Neuron (in vitro differentiated cells): ENCODE results near the gene EMID1.

Source experiments
- H2AFZ ChIP-seq: one replicate; pipeline ENCODE4 v1.6.1; 2013; ENCODE audit warnings: low read depth, mild to moderate bottlenecking, inconsistent platforms, low read length, moderate library complexity
- H3K27me3 ChIP-seq: one replicate; pipeline ENCODE4 v1.6.1; 2013; ENCODE audit warnings: low read length; ENCODE audit not compliant: insufficient read depth
- H3K36me3 ChIP-seq: one replicate; pipeline ENCODE4 v1.6.1; 2013; ENCODE audit warnings: low read length; ENCODE audit not compliant: insufficient read depth
- H3K4me1 ChIP-seq: one replicate; pipeline ENCODE4 v1.6.1; 2013; ENCODE audit warnings: low read length; ENCODE audit not compliant: insufficient read depth
- H3K4me3 ChIP-seq: 2 replicates; pipeline ENCODE4 v1.5.1; 2013; ENCODE audit warnings: mild to moderate bottlenecking, low read length, moderate library complexity
- H3K9me3 ChIP-seq: one replicate; pipeline ENCODE4 v1.6.1; 2013; ENCODE audit warnings: low read length

Gene EMID1

DNA sequence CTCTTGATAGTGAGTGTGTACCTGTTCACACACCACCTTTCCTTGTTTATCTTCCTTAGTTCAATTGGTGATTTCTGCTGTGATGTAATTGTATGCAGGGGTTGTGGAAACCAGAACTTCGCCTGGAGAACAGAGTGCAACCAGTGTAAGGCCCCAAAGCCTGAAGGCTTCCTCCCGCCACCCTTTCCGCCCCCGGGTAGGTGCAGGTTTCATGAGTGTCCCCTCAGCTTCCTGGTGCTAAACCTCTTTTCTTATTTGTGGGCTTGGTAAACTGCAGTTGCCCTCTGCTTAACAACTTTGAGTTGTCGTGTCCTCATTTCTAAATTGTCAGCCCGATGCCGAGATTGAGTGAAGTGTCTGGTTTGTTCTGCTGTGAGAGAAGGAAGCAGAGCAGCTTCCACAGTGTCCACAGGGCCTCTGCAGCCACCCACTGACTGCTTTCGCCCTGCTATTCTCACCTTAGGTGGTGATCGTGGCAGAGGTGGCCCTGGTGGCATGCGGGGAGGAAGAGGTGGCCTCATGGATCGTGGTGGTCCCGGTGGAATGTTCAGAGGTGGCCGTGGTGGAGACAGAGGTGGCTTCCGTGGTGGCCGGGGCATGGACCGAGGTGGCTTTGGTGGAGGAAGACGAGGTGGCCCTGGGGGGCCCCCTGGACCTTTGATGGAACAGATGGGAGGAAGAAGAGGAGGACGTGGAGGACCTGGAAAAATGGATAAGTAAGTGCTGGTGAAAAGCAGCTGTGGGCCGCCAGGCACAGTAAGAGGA lies 93.6 kb downstream of the EMID1 start:
- Histone ChIP-seq H2AFZ (no peak overlapping the region), H3K9me3 (no peaks in the 10 kb centered on the region), H3K27me3 (no peaks in the 10 kb centered on the region), H3K36me3 (peaks cover 66% of the 10 kb centered on the region), H3K4me1 (no peaks in the 10 kb centered on the region), H3K4me3 (no peak overlapping the region)

DNA sequence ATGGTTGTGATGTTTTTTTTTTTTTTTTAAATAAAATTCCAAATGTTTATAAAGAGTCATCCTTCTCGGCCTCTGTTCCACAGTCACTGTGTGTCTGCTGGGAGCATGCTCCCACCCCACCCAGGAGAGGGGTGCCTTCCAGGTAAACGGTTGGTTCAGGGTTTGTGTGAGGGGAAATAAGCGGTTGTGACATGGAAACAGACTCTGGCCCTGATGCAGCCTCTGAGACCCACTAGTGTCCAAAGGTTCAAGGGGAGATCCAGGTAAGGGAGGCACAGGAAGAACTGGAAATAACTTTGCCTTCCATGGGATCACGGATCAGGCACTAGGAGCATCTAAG lies 94.7 kb downstream of the EMID1 start:
- Histone ChIP-seq H2AFZ (no peak overlapping the region), H3K27me3 (no peaks in the 10 kb centered on the region), H3K4me1 (no peaks in the 10 kb centered on the region), H3K9me3 (no peaks in the 10 kb centered on the region), H3K36me3 (peaks cover 57% of the 10 kb centered on the region), H3K4me3 (no peak overlapping the region)

DNA sequence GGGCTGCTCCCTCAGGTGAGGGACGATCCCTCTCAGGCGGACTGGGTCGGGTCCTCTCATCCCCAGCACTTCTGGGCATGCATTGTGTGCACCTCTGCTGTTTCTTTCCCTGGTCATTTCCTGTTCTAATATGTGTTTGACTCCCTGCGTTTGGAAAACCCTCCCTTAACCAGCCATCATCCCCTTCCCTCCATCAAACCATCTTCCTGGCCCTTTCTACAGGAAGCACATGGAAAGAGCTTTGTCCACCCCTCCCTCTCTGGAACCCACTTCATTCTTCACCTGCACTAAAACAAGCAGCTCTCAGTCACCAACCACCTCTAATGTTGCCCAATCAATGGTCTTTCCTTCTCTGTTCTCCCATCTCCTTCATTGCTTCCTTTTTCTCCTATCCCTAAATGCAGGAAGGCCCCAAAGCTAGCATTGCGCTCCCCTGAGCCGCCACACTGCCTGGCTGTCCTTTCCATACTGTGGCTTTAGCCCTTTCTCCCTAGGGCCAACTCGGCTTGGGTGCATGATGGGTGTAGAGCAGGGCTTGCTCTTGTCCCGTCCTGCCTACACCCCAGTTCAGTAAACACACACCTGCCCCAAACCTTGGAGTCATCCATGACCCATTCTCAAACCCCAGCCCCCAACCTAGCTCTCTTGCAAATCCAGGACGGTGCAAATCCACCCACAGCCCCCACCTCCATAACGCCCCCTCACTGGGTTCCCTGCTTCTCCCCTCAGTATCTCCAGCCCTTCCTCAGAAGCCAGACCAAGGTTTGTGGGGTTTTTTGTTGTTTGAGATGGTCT lies 95.3 kb downstream of the EMID1 start:
- no peaks in the 10 kb centered on the region for H3K9me3 ChIP-seq
- H3K27me3 ChIP-seq = no peaks in the 10 kb centered on the region
- peaks cover 51% of the 10 kb centered on the region for H3K36me3 ChIP-seq
- H2AFZ ChIP-seq = no peak overlapping the region
- no peak overlapping the region for H3K4me3 ChIP-seq
- peaks cover 2% of the 10 kb centered on the region for H3K4me1 ChIP-seq

DNA sequence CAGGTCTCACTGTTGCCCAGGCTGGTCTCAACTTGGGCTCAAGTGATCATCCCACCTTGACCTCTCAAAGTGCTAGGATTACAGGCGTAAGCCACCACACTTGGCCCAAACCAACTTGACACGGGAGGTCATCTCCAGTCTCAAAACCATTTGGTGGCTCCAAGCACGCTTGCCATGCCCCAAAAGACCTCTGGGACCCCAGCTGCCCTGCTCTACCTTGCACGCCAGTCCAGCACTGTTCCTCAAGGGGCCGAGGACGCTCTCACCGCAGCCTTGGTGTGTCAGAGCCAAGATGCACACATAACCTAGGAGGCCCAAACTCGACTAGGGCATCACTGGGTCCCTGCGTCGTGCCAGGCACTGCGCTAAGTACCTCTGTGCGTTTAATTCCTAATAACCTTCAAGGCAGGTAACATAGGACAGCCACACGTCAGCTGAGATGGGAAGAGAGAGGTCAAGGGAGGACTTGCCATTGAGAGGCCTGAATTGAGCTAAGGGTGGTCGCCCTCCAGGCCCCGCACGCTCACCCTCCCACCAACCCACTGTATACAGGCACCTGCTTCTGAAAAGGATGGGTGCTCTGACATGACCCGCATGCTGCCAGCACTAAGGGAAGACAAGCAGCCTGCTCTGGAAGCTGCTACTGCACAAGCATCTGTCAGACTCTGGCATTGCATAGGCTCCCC lies 96.2 kb downstream of the EMID1 start:
- Histone ChIP-seq H3K4me1 (peaks cover 6% of the 10 kb centered on the region), H3K9me3 (no peaks in the 10 kb centered on the region), H3K27me3 (no peaks in the 10 kb centered on the region), H3K4me3 (no peak overlapping the region), H3K36me3 (peaks cover 42% of the 10 kb centered on the region), H2AFZ (no peak overlapping the region)

DNA sequence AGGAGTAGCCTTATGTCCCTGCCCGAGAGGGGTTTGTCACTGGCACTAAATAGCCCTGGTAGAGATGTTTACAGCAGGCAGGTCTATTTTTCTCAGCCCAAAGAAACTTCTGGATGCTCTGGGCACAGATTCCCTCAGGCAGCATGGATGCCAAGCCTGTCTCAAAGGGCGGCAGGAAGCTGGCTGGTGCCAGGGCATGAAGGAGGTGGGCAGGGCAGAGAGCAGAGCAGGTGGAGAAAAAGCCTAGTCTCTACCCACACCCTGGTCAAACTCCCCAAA lies 96.6 kb downstream of the EMID1 start:
- peaks cover 8% of the 10 kb centered on the region for H3K4me1 ChIP-seq
- H3K27me3 ChIP-seq = no peaks in the 10 kb centered on the region
- H3K9me3 ChIP-seq = no peaks in the 10 kb centered on the region
- no peak overlapping the region for H2AFZ ChIP-seq
- H3K4me3 ChIP-seq = no peak overlapping the region
- peaks cover 38% of the 10 kb centered on the region for H3K36me3 ChIP-seq

DNA sequence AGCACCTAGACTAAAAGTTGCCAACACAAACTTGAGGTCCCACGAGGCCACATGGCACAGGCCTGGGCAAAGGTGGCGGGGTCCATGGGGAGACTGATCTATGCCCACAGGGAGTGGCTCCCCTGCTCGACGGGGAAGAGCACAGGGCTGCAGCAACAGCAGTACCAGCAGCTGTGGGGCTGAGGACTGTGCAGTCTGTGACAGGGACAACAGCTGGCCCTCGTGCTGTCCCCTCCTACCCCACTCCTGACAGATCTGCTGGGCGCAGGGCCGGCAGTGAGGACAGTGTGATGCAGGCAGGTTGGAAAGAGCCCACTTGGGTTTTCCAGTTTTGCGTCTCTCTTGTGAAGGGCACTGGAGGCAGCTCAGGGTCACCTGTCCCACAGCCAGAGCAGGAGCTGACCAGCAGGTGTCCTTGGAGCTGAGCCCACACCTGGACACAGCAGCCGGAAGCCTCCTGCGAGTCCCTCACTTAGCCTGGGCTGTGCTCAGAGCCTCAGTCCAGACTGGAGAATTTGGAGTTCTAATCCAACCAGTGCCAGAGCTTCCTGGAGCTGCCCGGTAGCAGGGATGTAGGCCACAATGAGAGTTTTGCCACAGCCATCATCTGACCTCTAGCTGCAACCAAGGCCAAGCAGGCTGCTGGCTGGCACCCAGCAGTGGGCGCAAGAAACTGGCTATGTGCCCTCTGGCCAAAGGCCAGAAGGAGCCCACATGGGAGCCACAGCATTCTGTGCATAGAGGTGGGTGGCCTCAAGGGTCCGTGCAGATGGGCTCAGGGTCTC lies 97.2 kb downstream of the EMID1 start:
- H3K27me3 ChIP-seq = no peaks in the 10 kb centered on the region
- H3K4me3 ChIP-seq = no peak overlapping the region
- no peak overlapping the region for H2AFZ ChIP-seq
- H3K4me1 ChIP-seq = peaks cover 11% of the 10 kb centered on the region
- no peaks in the 10 kb centered on the region for H3K9me3 ChIP-seq
- peaks cover 32% of the 10 kb centered on the region for H3K36me3 ChIP-seq

DNA sequence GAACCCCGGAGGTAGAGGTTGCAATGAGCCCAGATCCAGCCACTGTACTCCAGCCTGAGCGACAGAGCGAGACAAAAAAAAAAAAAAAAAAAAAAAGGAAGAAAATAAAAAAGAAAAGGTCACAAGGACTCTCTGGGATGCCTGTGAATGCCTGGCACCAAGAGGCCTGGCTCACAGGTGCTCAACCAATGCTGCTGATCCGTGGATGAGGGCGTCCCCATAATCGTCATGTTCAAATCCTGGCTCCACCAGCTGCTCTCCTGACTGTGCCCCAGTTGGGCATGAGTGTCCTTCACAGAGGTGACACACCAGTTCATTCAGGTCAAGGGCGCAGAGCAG lies 100.1 kb downstream of the EMID1 start:
- no peaks in the 10 kb centered on the region for H3K9me3 ChIP-seq
- no peak overlapping the region for H2AFZ ChIP-seq
- peak overlapping the region; percentile 66 for H3K4me3 ChIP-seq
- H3K36me3 ChIP-seq = peaks cover 5% of the 10 kb centered on the region
- H3K4me1 ChIP-seq = peaks cover 20% of the 10 kb centered on the region
- H3K27me3 ChIP-seq = no peaks in the 10 kb centered on the region

DNA sequence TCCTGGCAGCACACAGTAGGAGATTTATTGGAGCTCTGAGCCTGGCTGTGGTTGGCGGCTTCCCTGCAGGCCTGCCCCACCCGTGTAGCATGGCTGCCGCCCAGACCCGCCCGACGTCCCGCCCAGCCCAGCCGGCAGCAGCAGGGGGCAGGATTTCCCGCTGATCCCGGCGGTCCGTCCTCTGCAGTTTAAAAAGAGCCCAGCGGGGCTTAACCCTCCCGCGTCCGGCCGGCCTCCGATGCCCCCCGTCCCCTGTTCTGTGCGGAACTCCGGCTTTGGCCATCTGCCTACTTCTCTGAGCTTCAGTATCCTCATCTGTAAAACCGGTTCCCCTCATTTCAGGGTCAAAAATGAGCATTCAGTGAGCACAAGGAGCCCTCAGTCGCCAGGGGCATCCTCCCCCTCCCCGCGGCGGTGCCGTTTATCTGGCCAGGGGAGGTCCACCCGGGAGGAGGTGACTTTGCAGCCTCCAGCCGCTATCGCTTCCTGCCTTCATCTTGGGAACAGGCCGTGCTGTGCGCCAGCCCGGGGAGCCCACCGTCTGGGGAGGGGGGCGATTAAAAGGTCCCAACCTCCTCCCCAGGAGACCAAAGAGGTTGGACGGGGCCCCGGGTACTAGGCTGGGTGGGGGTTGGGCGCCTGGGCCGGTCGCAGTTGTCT lies 100.6 kb downstream of the EMID1 start, which contains the start of gene GAS2L1:
GAS2L1 (plus strand) TSS at position 476 of the 660 bp plus-strand sequence. CDS start 1,456 bp downstream, outside the sequence.
- peak within 1 kb of the TSS; percentile 99 for H2AFZ ChIP-seq
- H3K9me3 ChIP-seq = no peaks in the 10 kb centered on the region
- H3K36me3 ChIP-seq = no peaks in the 10 kb centered on the region
- H3K4me1 ChIP-seq = peaks cover 25% of the 10 kb centered on the region
- H3K27me3 ChIP-seq = no peaks in the 10 kb centered on the region
- peak within 1 kb of the TSS; percentile 66 for H3K4me3 ChIP-seq

DNA sequence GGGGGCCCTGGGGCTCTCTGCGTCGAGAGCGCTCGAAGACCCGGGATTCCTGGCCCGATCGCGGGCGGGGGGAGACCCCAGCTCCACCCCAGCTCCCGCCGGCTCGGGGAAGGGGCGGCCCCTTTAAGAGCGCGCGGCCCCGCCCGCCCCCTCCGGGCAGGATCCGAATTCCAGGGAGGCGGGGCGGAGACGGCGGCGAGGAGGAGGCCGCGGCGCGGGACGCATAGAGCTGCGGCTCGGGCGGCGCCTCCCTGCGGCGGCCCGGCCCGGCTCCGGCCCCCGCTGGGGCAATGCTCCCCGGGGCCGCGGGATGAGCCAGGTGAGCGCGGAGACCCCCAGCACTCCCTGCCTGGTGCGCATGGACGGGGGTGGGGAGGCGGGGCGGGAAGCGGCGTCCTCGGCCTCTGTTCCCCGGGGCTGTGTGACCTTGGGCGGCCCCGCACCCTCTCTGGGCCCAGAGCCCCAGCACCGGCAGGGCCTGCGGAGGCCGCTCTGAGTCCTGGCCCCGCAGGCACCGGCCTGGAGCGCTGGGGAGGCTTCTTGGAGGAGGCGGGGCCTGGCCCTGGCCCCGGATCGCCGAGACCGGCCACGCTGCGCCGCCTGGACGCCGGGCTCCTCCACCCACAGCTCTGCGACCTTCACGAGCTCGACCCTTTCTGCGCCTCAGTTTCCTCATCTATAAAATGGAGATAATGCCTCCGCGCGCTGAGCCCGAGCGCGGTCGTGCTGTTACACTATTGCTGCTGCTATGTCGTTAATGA lies 101.3 kb downstream of the EMID1 start:
- Histone ChIP-seq H3K9me3 (no peaks in the 10 kb centered on the region), H3K4me3 (peak overlapping the region; percentile 66), H3K27me3 (no peaks in the 10 kb centered on the region), H3K36me3 (no peaks in the 10 kb centered on the region), H3K4me1 (peaks cover 32% of the 10 kb centered on the region), H2AFZ (peak overlapping the region; percentile 99)

DNA sequence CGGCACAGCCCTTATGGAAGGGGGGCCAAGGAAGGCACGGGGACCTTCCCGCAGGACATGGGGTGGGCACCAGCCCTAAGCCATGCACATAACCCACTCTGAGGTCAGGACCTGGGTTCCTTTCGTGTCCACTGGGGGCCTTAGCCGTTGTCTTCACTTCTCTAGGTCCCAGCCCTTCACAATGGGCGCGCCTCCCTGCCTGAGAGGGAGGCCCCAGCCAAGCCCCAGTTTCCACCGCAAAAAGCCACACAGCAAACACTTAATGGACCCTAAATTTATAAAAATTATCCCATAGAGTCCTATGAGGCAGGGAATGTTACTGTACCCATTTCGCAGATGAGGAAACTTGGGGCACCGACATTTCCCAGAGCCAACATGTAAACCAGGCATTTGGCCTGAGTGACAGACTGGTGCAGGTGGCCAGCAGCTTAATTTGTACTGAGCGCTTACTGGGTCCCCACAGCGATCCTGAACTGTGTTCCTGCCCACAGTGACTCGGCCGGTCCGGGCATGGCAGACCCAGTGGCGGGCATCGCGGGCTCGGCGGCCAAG lies 102.0 kb downstream of the EMID1 start:
- H2AFZ ChIP-seq = no peak overlapping the region
- peak overlapping the region; percentile 66 for H3K4me3 ChIP-seq
- no peaks in the 10 kb centered on the region for H3K9me3 ChIP-seq
- H3K4me1 ChIP-seq = peaks cover 32% of the 10 kb centered on the region
- H3K27me3 ChIP-seq = no peaks in the 10 kb centered on the region
- no peaks in the 10 kb centered on the region for H3K36me3 ChIP-seq

DNA sequence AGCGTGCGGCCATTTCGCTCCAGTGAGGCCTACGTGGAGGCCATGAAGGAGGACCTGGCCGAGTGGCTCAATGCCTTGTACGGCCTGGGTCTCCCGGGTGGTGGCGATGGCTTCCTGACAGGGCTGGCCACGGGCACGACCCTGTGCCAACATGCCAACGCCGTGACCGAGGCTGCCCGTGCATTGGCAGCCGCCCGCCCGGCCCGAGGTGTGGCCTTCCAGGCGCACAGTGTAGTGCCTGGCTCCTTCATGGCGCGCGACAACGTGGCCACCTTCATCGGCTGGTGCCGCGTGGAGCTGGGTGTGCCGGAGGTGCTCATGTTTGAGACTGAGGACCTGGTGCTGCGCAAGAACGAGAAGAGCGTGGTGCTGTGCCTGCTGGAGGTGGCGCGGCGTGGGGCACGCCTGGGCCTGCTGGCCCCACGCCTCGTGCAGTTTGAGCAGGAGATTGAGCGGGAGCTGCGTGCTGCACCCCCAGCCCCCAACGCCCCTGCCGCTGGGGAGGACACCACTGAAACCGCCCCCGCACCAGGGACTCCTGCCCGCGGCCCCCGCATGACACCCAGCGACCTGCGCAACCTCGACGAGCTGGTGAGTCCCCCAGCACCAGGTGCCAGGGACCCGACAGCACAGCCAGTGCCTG lies 102.6 kb downstream of the EMID1 start:
- Histone ChIP-seq H3K4me3 (no peak overlapping the region), H3K36me3 (no peaks in the 10 kb centered on the region), H3K9me3 (no peaks in the 10 kb centered on the region), H3K4me1 (peaks cover 32% of the 10 kb centered on the region), H3K27me3 (peaks cover 3% of the 10 kb centered on the region), H2AFZ (no peak overlapping the region)
